NCI-H82 (cell line): Measurements from ENCODE around the gene LIME1.

Experiments used
- DNase-seq: peaks from one replicate; lab custom pipeline; 2025; lab: John Stamatoyannopoulos, UW

Gene LIME1

GRCh38 chr20:63739130-63740069 is 2.9 kb downstream of the LIME1 start, which contains the start of gene SLC2A4RG:
TSS of gene SLC2A4RG (plus strand) at chr20:63739776. CDS start at chr20:63739913, 137 bp downstream.
- DNase-seq, result peak; percentile 84

- peak; percentile 55 for DNase-seq
These were observed 3.7 kb downstream of the LIME1 start for GRCh38 chr20:63740070-63740626.

- peak; percentile 88 for DNase-seq
These were observed 4.3 kb downstream of the LIME1 start for GRCh38 chr20:63740627-63741353.

GRCh38 chr20:63741354-63741675 is 4.9 kb downstream of the LIME1 start:
- DNase-seq, result no peak

GRCh38 chr20:63741676-63742380 is 5.4 kb downstream of the LIME1 start:
- DNase-seq, result no peak

- DNase-seq, result no peak
These were observed 6.0 kb downstream of the LIME1 start for GRCh38 chr20:63742381-63743024.

GRCh38 chr20:63743210-63743970 is 6.9 kb downstream of the LIME1 start:
- DNase-seq, result no peak

- DNase-seq, result no peak
These were observed 7.7 kb downstream of the LIME1 start for GRCh38 chr20:63744158-63744557.

- no peak for DNase-seq
These were observed 8.3 kb downstream of the LIME1 start for GRCh38 chr20:63744574-63745423.

- no peak for DNase-seq
These were observed 9.0 kb downstream of the LIME1 start for GRCh38 chr20:63745424-63745805.

- no peak for DNase-seq
These were observed 9.7 kb downstream of the LIME1 start for GRCh38 chr20:63745961-63746731.

GRCh38 chr20:63746751-63747315 is 10.4 kb downstream of the LIME1 start:
- DNase-seq, result no peak

- DNase-seq, result no peak
These were observed 11.2 kb downstream of the LIME1 start for GRCh38 chr20:63747622-63748069.

GRCh38 chr20:63748070-63748933 is 11.8 kb downstream of the LIME1 start:
- DNase-seq, result no peak

- DNase-seq, result no peak
These were observed 12.4 kb downstream of the LIME1 start for GRCh38 chr20:63748934-63749270.

- no peak for DNase-seq
These were observed 13.4 kb downstream of the LIME1 start for GRCh38 chr20:63749597-63750508.
